ENCODE results near the gene MRGPRG.

The MRGPRG gene

GRCh38 chr11:3225159-3225758 is 6.6 kb upstream of the MRGPRG start:
- no peaks in the 10 kb centered on the region for H3K27me3 ChIP-seq (ENCODE audit: control insufficient read depth, low read length)
- no peak overlapping the region for H3K4me2 ChIP-seq (ENCODE audit: low read length)
- H3K27ac ChIP-seq (ENCODE audit: low read depth, low read length) = no peak overlapping the region
- no peaks in the 10 kb centered on the region for H3K79me2 ChIP-seq (ENCODE audit: control insufficient read depth, low read length)
- no peak overlapping the region for H3K4me3 ChIP-seq (ENCODE audit: low read length)
- no peaks in the 10 kb centered on the region for H3K4me1 ChIP-seq (ENCODE audit: control insufficient read depth, low read length)
- no peaks in the 10 kb centered on the region for H3F3A ChIP-seq (ENCODE audit: control insufficient read depth, insufficient read depth)
- TF ChIP-seq CTCF (IDR thresholded peaks at IDR 0.05; ENCODE audit: low read depth, low read length, poor library complexity, severe bottlenecking) (no peak), EZH2phosphoT487 (IDR thresholded peaks at IDR 0.05; ENCODE audit: borderline replicate concordance, low read length) (no peak)
- H4K20me1 ChIP-seq (ENCODE audit: control insufficient read depth, insufficient read depth, low read depth, low read length) = no peaks in the 10 kb centered on the region
- H3K9me2 ChIP-seq (replicated peaks; ENCODE audit: control insufficient read depth, low read length) = no peaks in the 10 kb centered on the region
- no peaks in the 10 kb centered on the region for H3K36me3 ChIP-seq (ENCODE audit: control insufficient read depth, low read length)
- no peaks in the 10 kb centered on the region for H3K9me3 ChIP-seq (ENCODE audit: control insufficient read depth, insufficient read depth, low read length)

- Histone ChIP-seq H3K27me3 (ENCODE audit: control insufficient read depth, low read length) (no peaks in the 10 kb centered on the region), H3K4me3 (ENCODE audit: low read length) (no peak overlapping the region), H3F3A (ENCODE audit: control insufficient read depth, insufficient read depth) (no peaks in the 10 kb centered on the region), H3K4me1 (ENCODE audit: control insufficient read depth, low read length) (no peaks in the 10 kb centered on the region), H3K9me3 (ENCODE audit: control insufficient read depth, insufficient read depth, low read length) (no peaks in the 10 kb centered on the region), H3K9me2 (replicated peaks; ENCODE audit: control insufficient read depth, low read length) (no peaks in the 10 kb centered on the region), H3K36me3 (ENCODE audit: control insufficient read depth, low read length) (no peaks in the 10 kb centered on the region), H4K20me1 (ENCODE audit: control insufficient read depth, insufficient read depth, low read depth, low read length) (no peaks in the 10 kb centered on the region), H3K79me2 (ENCODE audit: control insufficient read depth, low read length) (no peaks in the 10 kb centered on the region), H3K27ac (ENCODE audit: low read depth, low read length) (no peak overlapping the region), H3K4me2 (ENCODE audit: low read length) (no peak overlapping the region)
- TF ChIP-seq CTCF (IDR thresholded peaks at IDR 0.05; ENCODE audit: low read depth, low read length, poor library complexity, severe bottlenecking) (no peak), EZH2phosphoT487 (IDR thresholded peaks at IDR 0.05; ENCODE audit: borderline replicate concordance, low read length) (no peak)
Measured at GRCh38 chr11:3224401-3225057, 5.9 kb upstream of the MRGPRG start.

GRCh38 chr11:3223932-3224381 is 5.3 kb upstream of the MRGPRG start:
- H3K4me1 ChIP-seq (ENCODE audit: control insufficient read depth, low read length) = no peaks in the 10 kb centered on the region
- no peaks in the 10 kb centered on the region for H3F3A ChIP-seq (ENCODE audit: control insufficient read depth, insufficient read depth)
- no peak overlapping the region for H3K27ac ChIP-seq (ENCODE audit: low read depth, low read length)
- H3K36me3 ChIP-seq (ENCODE audit: control insufficient read depth, low read length) = no peaks in the 10 kb centered on the region
- no peaks in the 10 kb centered on the region for H3K79me2 ChIP-seq (ENCODE audit: control insufficient read depth, low read length)
- H3K27me3 ChIP-seq (ENCODE audit: control insufficient read depth, low read length) = no peaks in the 10 kb centered on the region
- no peaks in the 10 kb centered on the region for H4K20me1 ChIP-seq (ENCODE audit: control insufficient read depth, insufficient read depth, low read depth, low read length)
- H3K9me2 ChIP-seq (replicated peaks; ENCODE audit: control insufficient read depth, low read length) = no peaks in the 10 kb centered on the region
- H3K4me3 ChIP-seq (ENCODE audit: low read length) = no peak overlapping the region
- H3K4me2 ChIP-seq (ENCODE audit: low read length) = no peak overlapping the region
- H3K9me3 ChIP-seq (ENCODE audit: control insufficient read depth, insufficient read depth, low read length) = no peaks in the 10 kb centered on the region
- TF ChIP-seq CTCF (IDR thresholded peaks at IDR 0.05; ENCODE audit: low read depth, low read length, poor library complexity, severe bottlenecking) (no peak), EZH2phosphoT487 (IDR thresholded peaks at IDR 0.05; ENCODE audit: borderline replicate concordance, low read length) (no peak)
